SH-SY5Y (cell line): ENCODE data around the gene MIA3.

Source experiments
- GATA2 ChIP-seq: IDR thresholded peaks from 2 replicates; pipeline ENCODE4 v1.6.1; 2011; ENCODE audit warnings: mild to moderate bottlenecking, low read depth, low read length
- GATA3 ChIP-seq: IDR thresholded peaks from 2 replicates; pipeline ENCODE4 v1.6.1; 2011; ENCODE audit warnings: low read depth, mild to moderate bottlenecking, low read length, moderate library complexity

Gene MIA3, protein sequence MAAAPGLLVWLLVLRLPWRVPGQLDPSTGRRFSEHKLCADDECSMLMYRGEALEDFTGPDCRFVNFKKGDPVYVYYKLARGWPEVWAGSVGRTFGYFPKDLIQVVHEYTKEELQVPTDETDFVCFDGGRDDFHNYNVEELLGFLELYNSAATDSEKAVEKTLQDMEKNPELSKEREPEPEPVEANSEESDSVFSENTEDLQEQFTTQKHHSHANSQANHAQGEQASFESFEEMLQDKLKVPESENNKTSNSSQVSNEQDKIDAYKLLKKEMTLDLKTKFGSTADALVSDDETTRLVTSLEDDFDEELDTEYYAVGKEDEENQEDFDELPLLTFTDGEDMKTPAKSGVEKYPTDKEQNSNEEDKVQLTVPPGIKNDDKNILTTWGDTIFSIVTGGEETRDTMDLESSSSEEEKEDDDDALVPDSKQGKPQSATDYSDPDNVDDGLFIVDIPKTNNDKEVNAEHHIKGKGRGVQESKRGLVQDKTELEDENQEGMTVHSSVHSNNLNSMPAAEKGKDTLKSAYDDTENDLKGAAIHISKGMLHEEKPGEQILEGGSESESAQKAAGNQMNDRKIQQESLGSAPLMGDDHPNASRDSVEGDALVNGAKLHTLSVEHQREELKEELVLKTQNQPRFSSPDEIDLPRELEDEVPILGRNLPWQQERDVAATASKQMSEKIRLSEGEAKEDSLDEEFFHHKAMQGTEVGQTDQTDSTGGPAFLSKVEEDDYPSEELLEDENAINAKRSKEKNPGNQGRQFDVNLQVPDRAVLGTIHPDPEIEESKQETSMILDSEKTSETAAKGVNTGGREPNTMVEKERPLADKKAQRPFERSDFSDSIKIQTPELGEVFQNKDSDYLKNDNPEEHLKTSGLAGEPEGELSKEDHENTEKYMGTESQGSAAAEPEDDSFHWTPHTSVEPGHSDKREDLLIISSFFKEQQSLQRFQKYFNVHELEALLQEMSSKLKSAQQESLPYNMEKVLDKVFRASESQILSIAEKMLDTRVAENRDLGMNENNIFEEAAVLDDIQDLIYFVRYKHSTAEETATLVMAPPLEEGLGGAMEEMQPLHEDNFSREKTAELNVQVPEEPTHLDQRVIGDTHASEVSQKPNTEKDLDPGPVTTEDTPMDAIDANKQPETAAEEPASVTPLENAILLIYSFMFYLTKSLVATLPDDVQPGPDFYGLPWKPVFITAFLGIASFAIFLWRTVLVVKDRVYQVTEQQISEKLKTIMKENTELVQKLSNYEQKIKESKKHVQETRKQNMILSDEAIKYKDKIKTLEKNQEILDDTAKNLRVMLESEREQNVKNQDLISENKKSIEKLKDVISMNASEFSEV (N-terminal part only)

DNA sequence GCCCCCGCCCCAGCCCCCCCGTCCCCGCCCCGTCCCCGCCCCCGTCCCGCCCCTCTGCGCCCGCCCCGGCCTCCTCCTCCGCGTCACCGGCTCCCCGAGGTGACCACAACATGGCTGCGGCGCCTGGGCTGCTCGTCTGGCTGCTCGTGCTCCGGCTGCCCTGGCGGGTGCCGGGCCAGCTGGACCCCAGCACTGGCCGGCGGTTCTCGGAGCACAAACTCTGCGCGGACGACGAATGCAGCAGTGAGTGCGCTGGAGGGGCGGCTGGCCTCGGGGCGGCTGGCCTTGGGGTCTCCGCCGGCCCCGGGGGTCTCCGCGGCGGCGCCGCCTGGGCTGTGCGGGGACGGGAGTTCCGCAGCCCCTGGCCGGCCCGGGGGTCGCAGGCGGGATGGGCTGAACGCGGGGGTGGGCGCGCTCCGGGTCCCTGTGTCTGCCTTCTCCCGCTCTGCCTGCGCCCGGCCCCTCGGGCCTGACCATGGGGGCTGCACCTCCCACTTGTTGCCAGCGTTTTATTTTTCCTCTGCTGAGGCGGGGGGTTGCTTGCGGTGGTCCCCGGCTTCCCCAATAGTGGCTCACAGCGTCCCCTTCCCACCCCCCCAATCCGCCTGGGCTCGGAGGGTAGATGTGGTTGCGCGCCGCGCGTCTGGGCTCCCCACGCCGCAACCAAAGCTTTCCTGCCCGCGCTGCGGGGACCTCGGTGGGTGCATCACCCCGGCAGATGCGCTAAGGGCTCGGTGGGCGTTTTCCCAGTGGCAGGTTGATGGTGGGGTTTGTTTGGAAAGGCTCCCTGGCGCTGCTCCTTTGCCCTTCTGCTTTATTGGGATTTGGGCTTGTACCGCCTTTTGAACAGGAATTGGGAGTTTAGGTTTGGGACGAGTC, at the start of gene MIA3:
MIA3 (plus strand) TSS at position 97 of the 879 bp plus-strand sequence; CDS start at position 111, 14 bp downstream.
- TF ChIP-seq GATA3 (no peak), GATA2 (no peak)

DNA sequence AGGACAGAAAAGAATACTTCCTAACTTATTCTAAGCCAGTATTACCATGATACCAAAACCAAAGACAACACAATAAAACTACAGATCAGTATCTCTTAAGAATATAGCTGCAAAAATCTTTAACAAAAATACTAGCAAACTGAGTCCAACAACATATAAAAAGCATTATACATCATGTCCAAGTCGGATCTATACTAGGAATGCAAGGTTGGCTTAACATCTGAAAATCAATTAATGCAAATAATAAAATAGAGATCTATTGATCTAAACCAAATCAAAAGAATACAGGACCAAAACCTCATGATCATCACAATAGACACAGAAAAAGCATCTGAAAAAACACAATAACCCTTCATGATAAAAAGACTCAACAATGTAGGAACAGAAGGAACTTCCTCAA, 47.1 kb upstream of the MIA3 start:
- no peak for TF ChIP-seq GATA2
- no peak for TF ChIP-seq GATA3

DNA sequence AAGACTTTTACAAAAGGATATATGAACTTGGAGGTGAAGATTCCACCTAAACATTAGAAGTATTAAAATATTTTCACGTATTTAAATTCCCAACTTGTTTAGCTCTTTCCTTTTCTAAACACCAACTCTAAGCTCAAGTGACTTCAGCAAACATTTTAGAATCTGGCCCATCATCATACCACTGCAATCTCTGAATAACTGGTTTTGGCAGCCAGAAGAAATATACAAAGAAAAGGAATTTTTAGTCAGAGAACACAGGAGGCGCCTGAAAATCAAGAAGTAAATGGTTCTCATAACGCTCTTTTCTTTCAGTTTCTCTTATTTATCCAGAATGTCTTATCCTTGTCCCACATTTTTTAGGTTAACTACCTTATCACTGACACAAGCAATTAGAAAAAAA, 38.6 kb upstream of the MIA3 start:
- TF ChIP-seq GATA3 (no peak), GATA2 (no peak)

DNA sequence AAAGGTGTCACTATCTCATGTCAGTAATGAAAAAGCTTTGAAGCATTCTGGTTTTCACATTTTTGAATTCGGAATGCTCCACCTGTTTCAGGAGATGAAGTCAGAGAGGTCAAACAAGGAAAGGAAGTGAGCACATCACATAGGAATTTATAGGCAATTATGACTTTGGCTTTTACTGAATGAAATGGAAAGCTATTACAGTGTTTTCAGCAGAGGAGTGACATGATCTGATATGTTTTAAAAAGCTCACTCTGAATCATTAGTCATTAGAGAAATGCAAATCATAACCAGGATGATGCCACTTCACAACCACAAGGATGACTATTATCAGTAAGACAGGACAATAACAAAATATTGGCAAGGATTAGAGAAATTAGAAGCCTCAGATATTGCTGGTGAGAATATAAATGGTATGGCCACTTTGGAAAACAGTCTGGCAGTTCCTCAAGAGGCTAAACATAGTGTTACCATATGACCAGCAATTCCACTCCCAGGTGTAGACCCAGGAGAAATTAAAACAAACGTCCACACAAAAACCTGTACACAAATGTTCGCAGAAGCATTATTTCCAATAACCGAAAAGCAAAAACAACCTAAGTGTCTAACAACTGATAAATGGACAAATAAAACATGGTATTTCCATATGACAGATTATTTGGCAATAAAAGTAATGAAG, 35.7 kb upstream of the MIA3 start:
- no peak for TF ChIP-seq GATA3
- no peak for TF ChIP-seq GATA2

DNA sequence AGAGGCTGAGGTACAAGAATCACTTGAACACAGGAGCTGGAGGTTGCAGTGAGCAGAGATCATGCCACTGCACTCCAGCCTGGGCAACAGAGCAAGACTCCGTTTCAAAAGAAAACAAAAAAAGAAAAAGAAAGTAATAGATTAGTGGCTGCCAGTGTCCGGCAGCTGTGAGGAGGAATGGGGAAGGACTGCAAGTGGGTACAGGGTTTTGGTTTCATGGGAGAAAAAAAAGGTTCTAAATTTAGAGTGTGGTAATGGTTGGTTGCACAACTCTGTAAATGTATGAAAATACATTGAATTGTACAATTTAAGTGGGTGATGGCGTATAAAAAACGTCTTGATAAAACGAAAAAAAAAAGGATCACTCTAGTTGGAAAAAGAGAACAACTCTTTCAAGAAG, 34.8 kb upstream of the MIA3 start:
- TF ChIP-seq GATA3 (no peak), GATA2 (no peak)

DNA sequence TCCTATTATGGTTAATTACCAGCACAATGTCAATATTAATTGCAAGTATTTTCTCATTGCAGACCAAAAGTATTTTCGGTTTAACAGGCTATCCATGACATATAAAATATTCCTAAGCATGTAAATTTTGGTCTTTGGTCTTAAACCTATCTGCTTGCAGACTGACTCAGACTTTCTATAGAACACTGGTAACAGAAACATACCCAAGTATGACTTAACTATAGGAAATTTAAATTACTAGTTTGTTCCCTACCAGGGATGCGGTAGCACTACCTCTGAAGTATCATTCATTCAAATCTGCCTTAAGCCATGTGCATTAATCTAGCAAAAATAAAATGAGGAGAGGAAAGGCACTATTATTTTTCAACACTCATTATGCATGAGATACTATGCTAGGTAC, 31.1 kb upstream of the MIA3 start:
- no peak for TF ChIP-seq GATA3
- no peak for TF ChIP-seq GATA2

DNA sequence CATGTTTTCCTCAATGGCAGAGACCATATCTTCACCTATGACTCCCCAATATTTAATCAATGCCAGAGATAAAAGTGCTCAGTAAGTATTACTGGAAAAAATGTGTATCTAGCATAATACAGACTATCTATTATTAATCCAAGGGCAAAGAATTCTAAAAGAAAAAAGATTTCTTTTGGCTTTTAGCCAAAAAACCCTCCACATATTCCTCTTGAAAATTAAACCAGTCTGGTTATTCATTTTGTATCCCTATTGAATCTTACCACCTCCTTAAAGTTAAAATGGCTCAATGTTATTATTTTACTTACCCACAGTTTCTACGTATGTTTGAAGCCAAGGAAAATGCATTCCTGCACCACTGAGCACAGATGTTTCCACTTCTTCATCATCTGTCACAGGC, 29.8 kb upstream of the MIA3 start:
- TF ChIP-seq GATA2 = no peak
- TF ChIP-seq GATA3 = no peak

DNA sequence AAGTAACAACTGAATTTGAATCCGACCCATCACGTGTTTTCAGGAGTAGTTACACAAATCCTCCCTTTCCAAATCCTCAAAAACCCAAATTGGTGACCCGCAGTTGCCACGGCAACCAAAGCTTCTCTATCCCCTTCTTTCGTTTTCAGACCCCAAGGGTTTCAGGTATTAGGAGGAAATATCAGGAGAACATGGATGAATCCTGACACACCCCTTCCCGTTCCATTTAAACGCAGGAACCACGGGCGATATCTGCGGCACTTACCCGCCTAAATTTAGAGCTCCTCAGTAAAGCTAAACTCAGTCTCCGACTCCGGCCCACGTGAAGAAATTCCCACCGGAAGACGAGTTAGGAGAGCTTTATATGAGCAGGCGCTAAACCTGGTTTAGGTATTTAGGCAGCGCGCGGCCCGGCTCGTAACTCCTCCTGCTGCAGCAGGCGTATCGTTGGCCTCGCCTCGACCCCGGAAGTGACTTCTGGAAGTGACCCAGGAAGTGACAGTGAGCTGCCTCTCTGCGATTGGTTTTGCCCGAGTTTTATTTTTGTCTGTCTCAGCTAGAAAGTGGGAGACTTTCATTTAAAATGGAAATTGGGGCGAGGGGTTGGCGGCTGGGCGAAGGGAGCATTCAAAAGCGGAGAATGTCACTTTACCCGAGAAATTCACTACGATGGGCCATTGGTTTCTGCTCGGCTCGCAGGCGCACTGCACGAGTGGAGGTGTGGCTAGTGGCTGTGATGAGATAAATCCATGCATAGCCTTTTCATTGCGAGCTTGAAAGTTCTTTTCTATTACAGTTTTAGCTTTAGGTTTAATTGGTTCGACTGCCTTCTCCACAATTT, 28.2 kb upstream of the MIA3 start, which contains the start of gene TAF1A:
TAF1A (minus strand) TSS at position 472 of the 841 bp plus-strand sequence.
- no peak for TF ChIP-seq GATA3
- no peak for TF ChIP-seq GATA2

DNA sequence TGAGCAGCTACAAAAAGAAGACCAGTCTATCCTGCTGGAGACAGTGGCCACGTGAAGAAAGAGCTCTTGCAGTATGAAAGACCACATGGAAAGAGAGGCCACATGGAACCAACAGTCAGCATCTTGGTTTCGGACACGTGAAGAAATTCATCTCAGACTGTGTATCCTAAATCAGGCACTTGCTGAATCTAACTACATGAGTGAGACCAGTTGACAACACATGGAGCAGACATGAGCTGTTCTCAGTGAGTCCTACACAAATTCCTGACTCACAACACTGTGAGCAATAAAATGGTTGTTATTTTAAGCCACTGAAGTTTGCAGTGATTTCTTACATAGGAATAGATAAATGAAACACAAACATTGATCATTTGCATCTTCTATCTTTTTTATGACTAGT, 25.7 kb upstream of the MIA3 start:
- no peak for TF ChIP-seq GATA3
- no peak for TF ChIP-seq GATA2

DNA sequence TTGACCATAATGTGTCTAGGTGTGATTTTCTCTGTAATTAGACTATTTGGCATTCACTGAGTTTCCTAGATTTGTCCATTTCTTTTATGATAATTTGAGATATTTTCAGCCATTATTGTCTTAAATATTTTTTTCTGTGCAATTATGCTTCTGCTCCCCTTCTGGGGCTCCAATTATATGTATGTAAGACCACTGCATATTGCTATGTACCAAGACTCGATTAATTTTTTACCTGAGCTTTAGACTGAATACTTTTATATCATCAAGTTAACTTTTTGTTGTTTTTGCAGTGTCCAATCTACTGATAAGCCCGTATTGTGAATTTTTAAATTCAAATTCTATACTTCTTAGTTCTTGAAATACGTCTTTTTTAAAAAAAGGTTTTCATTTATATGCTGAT, 23.1 kb upstream of the MIA3 start:
- no peak for TF ChIP-seq GATA2

DNA sequence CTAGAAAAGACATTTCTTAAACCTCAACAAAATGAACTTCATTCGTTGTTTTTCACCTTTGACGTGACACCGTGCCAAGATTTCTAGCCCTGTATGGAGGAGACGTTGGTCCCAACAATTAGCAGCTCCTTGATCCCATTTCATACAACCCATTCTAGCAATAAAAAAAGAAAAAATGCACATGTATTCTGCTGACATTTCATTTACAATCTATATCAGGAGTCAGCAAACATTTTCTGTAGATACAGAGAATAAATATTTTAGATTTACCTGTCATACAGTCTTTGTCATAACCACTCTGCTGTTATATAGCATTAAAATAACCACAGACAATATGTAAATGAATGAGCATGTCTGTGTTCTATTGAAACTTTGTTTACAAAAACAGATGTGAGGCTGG, 21.2 kb upstream of the MIA3 start:
- TF ChIP-seq GATA3 (no peak), GATA2 (no peak)

DNA sequence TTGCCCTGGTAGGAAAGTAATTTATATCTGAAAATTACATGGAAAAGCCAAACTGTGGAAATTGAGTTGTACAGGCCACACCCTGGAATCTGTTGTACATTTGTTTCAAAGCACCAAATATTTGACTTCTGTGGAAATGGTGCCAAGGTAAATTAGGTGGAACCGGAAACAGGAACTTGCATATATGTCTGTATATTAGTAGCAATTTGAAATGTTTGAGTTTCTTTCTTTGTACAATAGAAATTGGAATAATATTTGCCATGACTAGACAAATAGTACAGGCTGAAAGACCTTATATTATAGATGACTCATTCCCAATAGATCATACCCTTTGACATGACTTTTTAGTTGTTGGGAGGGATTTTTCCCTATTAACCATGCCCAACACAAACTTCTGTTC, 17.6 kb upstream of the MIA3 start:
- TF ChIP-seq GATA2 = no peak
- TF ChIP-seq GATA3 = no peak
